ENCODE measurements around the gene CAPN9.
A peak's percentile ranks its signal among the peaks of the same experiment; 100 is the strongest.

Gene CAPN9

DNA sequence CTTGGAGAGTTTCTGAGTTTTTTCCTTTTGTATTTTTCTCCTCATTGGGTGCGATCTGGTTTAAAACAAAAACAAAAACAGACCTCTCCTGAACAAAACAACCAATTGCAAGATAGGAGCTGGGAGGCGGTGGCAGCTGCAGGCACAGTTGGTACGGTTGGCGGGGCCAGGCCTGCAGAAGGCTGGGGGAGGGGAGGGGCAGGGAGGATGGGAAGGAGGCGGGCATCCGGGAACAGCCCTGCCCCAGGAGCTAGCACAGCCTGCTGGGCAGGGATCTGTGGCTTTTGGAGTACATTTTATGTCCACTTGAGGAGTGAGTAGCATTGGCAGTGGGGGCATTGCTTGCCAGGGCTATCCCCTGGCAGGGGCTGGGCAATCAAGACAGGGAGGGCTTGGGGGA is 5.2 kb downstream of the CAPN9 start:
- TF ChIP-seq, protein P1, sequence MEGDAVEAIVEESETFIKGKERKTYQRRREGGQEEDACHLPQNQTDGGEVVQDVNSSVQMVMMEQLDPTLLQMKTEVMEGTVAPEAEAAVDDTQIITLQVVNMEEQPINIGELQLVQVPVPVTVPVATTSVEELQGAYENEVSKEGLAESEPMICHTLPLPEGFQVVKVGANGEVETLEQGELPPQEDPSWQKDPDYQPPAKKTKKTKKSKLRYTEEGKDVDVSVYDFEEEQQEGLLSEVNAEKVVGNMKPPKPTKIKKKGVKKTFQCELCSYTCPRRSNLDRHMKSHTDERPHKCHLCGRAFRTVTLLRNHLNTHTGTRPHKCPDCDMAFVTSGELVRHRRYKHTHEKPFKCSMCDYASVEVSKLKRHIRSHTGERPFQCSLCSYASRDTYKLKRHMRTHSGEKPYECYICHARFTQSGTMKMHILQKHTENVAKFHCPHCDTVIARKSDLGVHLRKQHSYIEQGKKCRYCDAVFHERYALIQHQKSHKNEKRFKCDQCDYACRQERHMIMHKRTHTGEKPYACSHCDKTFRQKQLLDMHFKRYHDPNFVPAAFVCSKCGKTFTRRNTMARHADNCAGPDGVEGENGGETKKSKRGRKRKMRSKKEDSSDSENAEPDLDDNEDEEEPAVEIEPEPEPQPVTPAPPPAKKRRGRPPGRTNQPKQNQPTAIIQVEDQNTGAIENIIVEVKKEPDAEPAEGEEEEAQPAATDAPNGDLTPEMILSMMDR (IDR thresholded peaks at IDR 0.05; ENCODE audit: low read length): no peak
- no peak for TF ChIP-seq EZH2 (IDR thresholded peaks at IDR 0.05; ENCODE audit: borderline replicate concordance, low read length)
- Histone ChIP-seq H3K9me3 (ENCODE audit: low read length) (no peaks in the 10 kb centered on the region), H3K27me3 (ENCODE audit: insufficient read depth, low read length) (no peaks in the 10 kb centered on the region), H2AFZ (ENCODE audit: low read length) (no peak overlapping the region), H3K27ac (ENCODE audit: low read depth, low read length, poor library complexity, severe bottlenecking) (no peak overlapping the region), H3K4me3 (ENCODE audit: low read depth, low read length, poor library complexity, severe bottlenecking) (no peak overlapping the region), H4K20me1 (ENCODE audit: insufficient read depth, low read length) (no peaks in the 10 kb centered on the region), H3K36me3 (ENCODE audit: insufficient read depth, low read length) (no peaks in the 10 kb centered on the region), H3K4me1 (ENCODE audit: insufficient read depth, low read length, severe bottlenecking) (peaks cover 19% of the 10 kb centered on the region), H3K9me2 (ENCODE audit: low read depth, low read length) (no peaks in the 10 kb centered on the region), H3F3A (ENCODE audit: insufficient read depth, low read length) (no peaks in the 10 kb centered on the region), H3K9ac (ENCODE audit: low read length) (no peak overlapping the region), H3K4me2 (ENCODE audit: low read length) (no peak overlapping the region), H3K79me2 (ENCODE audit: insufficient read depth, low read length) (no peaks in the 10 kb centered on the region)

DNA sequence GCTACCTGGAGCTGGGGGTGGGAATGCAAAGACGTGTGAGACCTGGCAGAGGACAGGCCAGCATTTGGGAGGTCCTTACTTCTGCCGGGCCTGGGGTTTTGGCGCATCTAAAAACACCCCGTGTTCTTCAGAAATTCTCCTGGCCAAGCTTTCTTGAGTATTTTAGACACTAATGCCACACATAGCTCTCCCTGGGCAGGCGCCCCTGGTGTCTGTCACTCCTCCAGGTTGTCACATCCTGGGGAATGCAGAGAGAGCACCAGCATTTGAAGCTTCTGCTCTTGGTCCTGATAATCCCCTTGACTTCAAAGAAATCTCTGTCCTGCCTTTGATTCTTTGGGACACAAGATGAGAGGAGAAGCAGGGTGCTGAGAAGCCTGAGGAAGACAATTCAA is 6.0 kb downstream of the CAPN9 start:
- no peak for TF ChIP-seq EZH2 (IDR thresholded peaks at IDR 0.05; ENCODE audit: borderline replicate concordance, low read length)
- no peak overlapping the region for H3K9ac ChIP-seq (ENCODE audit: low read length)
- H3K27ac ChIP-seq (ENCODE audit: low read depth, low read length, poor library complexity, severe bottlenecking): no peak overlapping the region

DNA sequence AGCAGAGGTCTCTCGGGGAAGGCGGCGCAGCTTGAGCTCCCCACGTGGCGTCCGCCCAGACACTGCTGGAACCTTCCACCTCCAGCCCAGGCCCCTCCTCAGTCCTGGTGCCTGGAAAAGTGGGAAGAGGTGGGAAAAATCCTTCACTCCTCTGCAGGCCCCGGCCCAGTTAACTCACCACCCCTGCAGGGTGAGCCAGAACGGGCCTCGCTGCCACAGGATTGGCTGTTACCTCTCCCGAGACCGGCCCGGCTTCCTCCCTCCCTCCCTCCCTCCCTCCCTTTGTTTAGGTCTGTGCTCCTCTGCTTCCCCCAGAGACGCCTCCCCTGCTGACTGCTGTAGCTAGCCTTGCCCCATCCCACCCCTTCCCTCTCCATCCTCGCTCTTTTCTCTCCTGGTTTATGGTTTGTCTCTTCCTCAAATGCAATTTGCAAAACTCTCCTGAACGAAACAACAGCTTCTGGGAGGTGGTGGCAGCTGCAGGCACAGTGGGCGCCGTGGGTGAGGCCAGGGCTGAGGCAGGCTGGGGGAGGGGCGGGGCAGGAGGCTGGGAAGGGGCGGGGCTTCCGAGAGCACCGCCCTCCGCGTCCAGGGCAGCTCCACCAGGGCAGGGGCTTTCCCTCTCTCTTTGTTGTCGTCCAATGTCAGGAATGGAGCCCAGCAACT is 6.5 kb downstream of the CAPN9 start:
- Histone ChIP-seq H3K27ac (ENCODE audit: low read depth, low read length, poor library complexity, severe bottlenecking) (no peak overlapping the region), H3K4me1 (ENCODE audit: insufficient read depth, low read length, severe bottlenecking) (peaks cover 17% of the 10 kb centered on the region), H3K27me3 (ENCODE audit: insufficient read depth, low read length) (no peaks in the 10 kb centered on the region), H3K4me3 (ENCODE audit: low read depth, low read length, poor library complexity, severe bottlenecking) (peak overlapping the region; percentile 41), H4K20me1 (ENCODE audit: insufficient read depth, low read length) (no peaks in the 10 kb centered on the region), H3K79me2 (ENCODE audit: insufficient read depth, low read length) (no peaks in the 10 kb centered on the region), H2AFZ (ENCODE audit: low read length) (no peak overlapping the region), H3K9me2 (ENCODE audit: low read depth, low read length) (no peaks in the 10 kb centered on the region), H3K9ac (ENCODE audit: low read length) (no peak overlapping the region), H3F3A (ENCODE audit: insufficient read depth, low read length) (no peaks in the 10 kb centered on the region), H3K36me3 (ENCODE audit: insufficient read depth, low read length) (no peaks in the 10 kb centered on the region), H3K4me2 (ENCODE audit: low read length) (peak overlapping the region; percentile 42; the same call in 1 of the 2 replicates), H3K9me3 (ENCODE audit: low read length) (no peaks in the 10 kb centered on the region)
- no peak for TF ChIP-seq EZH2 (IDR thresholded peaks at IDR 0.05; ENCODE audit: borderline replicate concordance, low read length)
- TF ChIP-seq, protein P1 (IDR thresholded peaks at IDR 0.05; ENCODE audit: low read length): no peak

More for the DNA sequence above, 6.0 kb downstream of the CAPN9 start:
- peaks cover 19% of the 10 kb centered on the region for H3K4me1 ChIP-seq (ENCODE audit: insufficient read depth, low read length, severe bottlenecking)
- no peaks in the 10 kb centered on the region for H3K9me3 ChIP-seq (ENCODE audit: low read length)
- no peaks in the 10 kb centered on the region for H3K36me3 ChIP-seq (ENCODE audit: insufficient read depth, low read length)
- no peaks in the 10 kb centered on the region for H3F3A ChIP-seq (ENCODE audit: insufficient read depth, low read length)
- no peak overlapping the region for H2AFZ ChIP-seq (ENCODE audit: low read length)
- no peaks in the 10 kb centered on the region for H3K9me2 ChIP-seq (ENCODE audit: low read depth, low read length)
- peak overlapping the region; percentile 22; the same call in 1 of the 2 replicates for H3K4me2 ChIP-seq (ENCODE audit: low read length)
- no peaks in the 10 kb centered on the region for H3K79me2 ChIP-seq (ENCODE audit: insufficient read depth, low read length)
- H4K20me1 ChIP-seq (ENCODE audit: insufficient read depth, low read length): no peaks in the 10 kb centered on the region
- no peaks in the 10 kb centered on the region for H3K27me3 ChIP-seq (ENCODE audit: insufficient read depth, low read length)
- H3K4me3 ChIP-seq (ENCODE audit: low read depth, low read length, poor library complexity, severe bottlenecking): peak overlapping the region; percentile 41

DNA sequence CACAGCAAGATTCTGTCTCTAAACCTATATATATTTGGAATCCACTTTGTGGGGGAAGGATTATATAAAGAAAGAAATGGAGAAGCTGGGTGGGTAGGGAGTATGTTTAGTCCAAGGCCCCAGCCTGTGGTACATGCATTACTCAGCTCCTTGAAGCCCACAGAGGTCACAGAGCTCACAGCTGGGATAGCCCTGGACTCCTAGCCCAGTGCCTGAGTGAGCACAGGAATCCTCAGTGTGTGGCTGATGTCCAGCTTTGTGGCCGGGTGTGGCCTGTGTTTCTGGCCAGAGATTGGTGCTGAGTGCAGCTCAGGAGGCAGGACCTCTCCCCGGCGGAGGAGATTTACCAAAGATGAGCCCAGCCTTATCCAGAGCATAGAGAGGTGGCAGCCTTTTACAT is 7.6 kb downstream of the CAPN9 start:
- Histone ChIP-seq H3K9ac (ENCODE audit: low read length) (no peak overlapping the region), H3F3A (ENCODE audit: insufficient read depth, low read length) (no peaks in the 10 kb centered on the region), H3K4me1 (ENCODE audit: insufficient read depth, low read length, severe bottlenecking) (peaks cover 9% of the 10 kb centered on the region), H3K27me3 (ENCODE audit: insufficient read depth, low read length) (no peaks in the 10 kb centered on the region), H2AFZ (ENCODE audit: low read length) (no peak overlapping the region), H3K27ac (ENCODE audit: low read depth, low read length, poor library complexity, severe bottlenecking) (no peak overlapping the region), H3K9me2 (ENCODE audit: low read depth, low read length) (no peaks in the 10 kb centered on the region), H3K9me3 (ENCODE audit: low read length) (no peaks in the 10 kb centered on the region), H3K4me2 (ENCODE audit: low read length) (no peak overlapping the region), H3K4me3 (ENCODE audit: low read depth, low read length, poor library complexity, severe bottlenecking) (no peak overlapping the region), H3K79me2 (ENCODE audit: insufficient read depth, low read length) (no peaks in the 10 kb centered on the region), H3K36me3 (ENCODE audit: insufficient read depth, low read length) (no peaks in the 10 kb centered on the region), H4K20me1 (ENCODE audit: insufficient read depth, low read length) (no peaks in the 10 kb centered on the region)
- no peak for TF ChIP-seq EZH2 (IDR thresholded peaks at IDR 0.05; ENCODE audit: borderline replicate concordance, low read length)
- TF ChIP-seq, protein P1 (IDR thresholded peaks at IDR 0.05; ENCODE audit: low read length): no peak

Measured in OCI-LY1 (cell line).